HG02938 (cell line): ENCODE results near the gene ORM2.

ENCODE experiments used
- ATAC-seq: cut with Tn5 transposase; IDR thresholded peaks from one replicate; pipeline ENCODE4 v1.9.1; 2021; ENCODE audit warnings: mild to moderate bottlenecking, moderate library complexity; ENCODE audit not compliant: unreplicated experiment

The ORM2 gene

GRCh38 chr9:114346146-114346545 lies 16.5 kb downstream of the ORM2 start:
- ATAC-seq, result no peak

DNA sequence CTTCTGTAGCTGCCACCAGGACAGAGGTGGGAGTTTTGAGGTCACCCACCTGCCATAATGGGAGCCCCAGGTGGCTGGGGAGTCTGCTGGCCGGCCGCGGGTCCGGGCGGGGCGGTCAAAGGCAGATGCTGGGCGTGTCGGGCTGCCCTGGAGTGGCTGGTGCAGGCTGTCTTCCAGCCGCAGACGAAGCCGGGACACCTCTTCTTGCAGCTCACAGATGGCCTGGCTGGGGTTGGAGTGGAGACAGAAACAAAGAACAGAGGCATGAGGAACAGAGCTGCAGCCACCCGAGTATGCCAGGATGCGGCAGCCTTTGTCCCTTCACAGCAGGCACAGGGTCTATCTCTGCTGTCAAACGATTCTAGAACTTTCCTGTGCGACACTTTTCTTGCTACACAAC lies 18.0 kb downstream of the ORM2 start:
- no peak for ATAC-seq

GRCh38 chr9:114348261-114348905 lies 18.7 kb downstream of the ORM2 start:
- ATAC-seq, result no peak

DNA sequence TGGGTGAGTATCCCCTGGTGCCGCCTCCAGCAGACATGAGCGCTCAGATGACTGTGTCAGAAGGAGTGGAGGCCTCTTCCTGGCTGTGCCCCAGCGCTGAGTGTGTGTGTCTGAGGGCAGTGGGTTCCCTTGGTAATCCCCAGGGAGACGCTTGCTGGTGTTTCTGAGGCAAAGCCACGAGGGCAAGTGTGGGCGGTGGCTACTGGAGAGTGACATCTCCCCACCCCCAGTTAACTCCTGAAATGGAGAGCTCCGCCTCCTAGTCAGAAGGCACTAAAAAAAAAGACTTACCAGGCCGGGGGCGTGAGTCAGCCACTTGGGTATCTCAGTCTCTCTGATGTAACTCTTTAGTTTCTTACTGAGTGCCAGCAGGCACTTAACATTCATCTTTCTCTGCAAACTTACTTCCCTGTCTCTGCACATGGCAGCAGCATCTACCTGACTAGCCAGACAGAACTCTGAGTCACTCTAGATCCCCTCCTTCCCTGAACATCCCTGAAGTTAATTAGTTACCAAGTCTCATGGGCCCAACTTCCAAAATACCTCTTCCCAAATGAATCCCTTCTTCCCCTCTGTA lies 19.3 kb downstream of the ORM2 start:
- ATAC-seq, result peak; percentile 86

DNA sequence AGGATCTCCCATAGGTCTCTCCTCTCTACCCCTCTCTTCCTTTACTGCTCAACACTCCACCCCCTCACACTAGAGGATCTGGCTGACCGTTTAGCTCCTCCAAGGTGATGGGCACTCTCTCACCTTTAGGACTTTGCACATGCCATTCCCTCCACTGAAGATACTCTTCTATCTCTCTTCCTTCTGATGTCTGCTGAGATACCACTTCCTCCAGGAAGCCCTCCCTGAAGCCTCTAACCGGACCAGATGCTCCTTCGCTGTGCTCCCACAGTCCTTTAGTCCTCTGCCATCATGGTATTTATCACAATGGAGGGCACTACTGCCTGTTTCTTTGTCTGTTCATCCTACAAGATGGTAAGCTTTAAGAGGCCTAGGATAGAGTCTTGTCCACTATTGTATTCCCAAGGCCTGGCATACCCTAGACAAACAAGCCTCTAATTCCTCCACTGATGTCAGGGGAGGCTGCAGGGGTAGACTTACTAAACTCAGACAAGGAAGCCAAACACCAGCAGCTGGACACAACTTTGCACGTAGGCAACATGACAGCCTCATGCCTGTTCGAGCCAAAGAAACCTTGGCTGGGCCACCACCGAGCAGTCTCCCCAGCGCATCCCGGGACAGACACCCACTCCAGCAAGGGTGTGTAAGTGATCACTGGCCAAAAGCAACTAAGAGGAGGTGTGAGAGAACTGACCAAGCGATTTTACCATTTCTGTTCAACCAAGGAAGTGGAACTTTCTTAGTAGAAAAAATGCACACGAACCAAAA lies 20.2 kb downstream of the ORM2 start:
- ATAC-seq, result no peak

GRCh38 chr9:114350636-114351401 lies 21.1 kb downstream of the ORM2 start:
- ATAC-seq, result no peak

DNA sequence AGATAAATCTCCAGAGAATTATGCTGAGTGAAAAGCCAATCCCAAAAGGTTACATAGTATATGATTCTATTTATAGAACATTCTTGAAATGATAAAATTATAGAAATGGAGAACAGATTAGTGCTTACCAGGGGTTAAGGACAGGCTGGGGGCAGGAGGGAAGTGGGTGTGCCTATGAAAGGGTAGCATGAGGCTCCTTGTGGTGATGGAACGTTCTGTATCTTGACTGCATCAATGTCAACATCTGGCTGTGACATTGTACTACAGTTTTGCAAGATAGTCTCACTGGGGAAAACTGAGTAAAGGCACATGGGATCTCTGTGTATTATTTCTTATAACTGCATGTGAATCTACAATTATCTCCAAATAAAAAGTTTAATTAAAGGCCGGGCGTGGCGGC lies 22.3 kb downstream of the ORM2 start:
- no peak for ATAC-seq

DNA sequence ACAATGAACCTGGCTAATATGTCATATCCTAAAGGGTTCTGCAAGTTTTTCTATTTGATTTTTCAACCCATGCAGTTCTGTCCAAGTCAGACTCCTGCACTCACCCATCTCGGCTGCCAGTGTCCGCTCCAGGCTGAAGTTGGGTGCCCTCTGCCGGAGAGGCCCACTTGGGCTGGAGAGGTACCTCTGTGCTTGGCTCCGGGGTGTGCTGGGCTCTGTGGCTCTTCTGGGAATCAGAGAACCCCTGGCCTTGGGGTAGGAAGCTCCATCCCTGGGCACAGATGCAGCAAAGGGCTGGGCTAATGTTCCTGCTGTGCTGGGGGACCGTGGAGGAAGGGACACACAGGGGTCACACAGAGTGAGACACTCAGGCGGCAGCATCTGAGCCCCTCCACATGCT lies 26.2 kb downstream of the ORM2 start:
- no peak for ATAC-seq

- ATAC-seq, result no peak
Measured at GRCh38 chr9:114356792-114357191, 27.1 kb downstream of the ORM2 start.

- no peak for ATAC-seq
Measured at GRCh38 chr9:114357360-114357759, 27.7 kb downstream of the ORM2 start.

- no peak for ATAC-seq
Measured at GRCh38 chr9:114357911-114358328, 28.3 kb downstream of the ORM2 start.

DNA sequence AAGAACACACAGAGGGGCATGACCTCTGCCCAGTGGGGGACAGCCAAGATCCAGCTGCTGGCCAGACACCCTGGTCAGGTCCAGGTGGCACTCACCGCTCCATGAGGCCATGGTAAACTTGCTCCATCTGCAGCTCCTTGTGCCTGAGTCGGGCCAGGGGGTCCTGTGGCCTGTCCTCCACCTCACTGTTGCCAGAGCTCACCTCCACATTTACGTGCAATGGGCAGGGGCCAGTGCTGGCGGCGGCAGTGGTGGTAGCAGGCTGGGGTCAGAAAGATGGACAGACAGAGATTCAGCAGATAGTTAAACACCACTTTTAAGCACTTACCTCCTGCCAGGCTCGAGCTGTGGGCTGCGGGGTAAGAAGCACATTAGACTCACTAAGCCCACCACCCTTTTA lies 30.1 kb downstream of the ORM2 start:
- ATAC-seq, result no peak

DNA sequence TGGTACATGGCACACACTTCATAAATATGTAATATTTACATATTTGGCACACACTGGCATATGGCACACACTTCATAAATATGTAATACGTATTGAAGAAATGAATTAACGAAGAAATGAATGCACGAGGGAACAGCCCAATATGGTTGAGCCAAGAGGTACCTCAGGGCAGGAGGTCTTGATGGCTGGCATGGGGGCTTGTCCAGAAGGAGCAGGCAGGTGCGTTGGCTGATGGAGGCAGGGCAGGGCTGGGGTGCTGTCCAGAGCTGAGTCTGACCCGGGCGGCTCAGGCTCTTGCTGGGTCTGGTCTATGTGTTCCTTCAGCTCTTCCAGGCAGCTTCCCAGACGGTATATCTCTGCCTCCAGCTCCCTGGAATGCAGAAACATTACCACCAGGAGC lies 31.9 kb downstream of the ORM2 start:
- ATAC-seq, result no peak

GRCh38 chr9:114362394-114362793 lies 32.7 kb downstream of the ORM2 start:
- no peak for ATAC-seq

- no peak for ATAC-seq
Measured at GRCh38 chr9:114363424-114363823, 33.8 kb downstream of the ORM2 start.

- ATAC-seq, result no peak
Measured at GRCh38 chr9:114364134-114365041, 34.7 kb downstream of the ORM2 start.

GRCh38 chr9:114365194-114365593 lies 35.5 kb downstream of the ORM2 start:
- no peak for ATAC-seq

- ATAC-seq, result peak; percentile 46
Measured at GRCh38 chr9:114366334-114367128, 36.9 kb downstream of the ORM2 start.

GRCh38 chr9:114367366-114367765 lies 37.7 kb downstream of the ORM2 start:
- no peak for ATAC-seq
